ENCODE measurements around the gene NMNAT2. TPM values are rescaled to one million over a fixed set of nuclear protein-coding genes. Genes with fewer than 3 reads are reported as not detected.

NMNAT2 gene
- total RNA-seq, 1 donor from 2014 or later = 0.49 TPM

- Histone ChIP-seq H3K79me2 (ENCODE audit: low read depth) (no peaks in the 10 kb centered on the region), H3K4me1 (no peaks in the 10 kb centered on the region), H3K27ac (no peak overlapping the region), H3F3A (ENCODE audit: low read depth) (peaks cover under 1% of the 10 kb centered on the region), H3K4me2 (no peak overlapping the region), H4K20me1 (ENCODE audit: low read depth) (peaks cover 2% of the 10 kb centered on the region), H3K4me3 (no peak overlapping the region), H3K9ac (no peak overlapping the region), H2AFZ (replicated peaks) (no peak overlapping the region), H3K27me3 (peaks cover 4% of the 10 kb centered on the region), H3K36me3 (no peaks in the 10 kb centered on the region), H3K9me3 (ENCODE audit: low read depth) (no peaks in the 10 kb centered on the region)
- DNase-seq (ENCODE audit: low spot score) = no peak
- no peak for TF ChIP-seq EZH2 (IDR thresholded peaks at IDR 0.05)
- TF ChIP-seq, protein P1, sequence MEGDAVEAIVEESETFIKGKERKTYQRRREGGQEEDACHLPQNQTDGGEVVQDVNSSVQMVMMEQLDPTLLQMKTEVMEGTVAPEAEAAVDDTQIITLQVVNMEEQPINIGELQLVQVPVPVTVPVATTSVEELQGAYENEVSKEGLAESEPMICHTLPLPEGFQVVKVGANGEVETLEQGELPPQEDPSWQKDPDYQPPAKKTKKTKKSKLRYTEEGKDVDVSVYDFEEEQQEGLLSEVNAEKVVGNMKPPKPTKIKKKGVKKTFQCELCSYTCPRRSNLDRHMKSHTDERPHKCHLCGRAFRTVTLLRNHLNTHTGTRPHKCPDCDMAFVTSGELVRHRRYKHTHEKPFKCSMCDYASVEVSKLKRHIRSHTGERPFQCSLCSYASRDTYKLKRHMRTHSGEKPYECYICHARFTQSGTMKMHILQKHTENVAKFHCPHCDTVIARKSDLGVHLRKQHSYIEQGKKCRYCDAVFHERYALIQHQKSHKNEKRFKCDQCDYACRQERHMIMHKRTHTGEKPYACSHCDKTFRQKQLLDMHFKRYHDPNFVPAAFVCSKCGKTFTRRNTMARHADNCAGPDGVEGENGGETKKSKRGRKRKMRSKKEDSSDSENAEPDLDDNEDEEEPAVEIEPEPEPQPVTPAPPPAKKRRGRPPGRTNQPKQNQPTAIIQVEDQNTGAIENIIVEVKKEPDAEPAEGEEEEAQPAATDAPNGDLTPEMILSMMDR (IDR thresholded peaks at IDR 0.05) = no peak
- TF ChIP-seq EZH2phosphoT487 (IDR thresholded peaks at IDR 0.05) = no peak
- H3K4me1 Mint-ChIP-seq = peaks cover 3% of the 10 kb centered on the region
- no peak overlapping the region for H3K4me3 Mint-ChIP-seq
- H3K27ac Mint-ChIP-seq = no peak overlapping the region
- H3K36me3 Mint-ChIP-seq = no peaks in the 10 kb centered on the region
- H3K9me3 Mint-ChIP-seq = no peaks in the 10 kb centered on the region
- H3K27me3 Mint-ChIP-seq (ENCODE audit: insufficient read depth, low read depth) = peaks cover 6% of the 10 kb centered on the region
Measured at GRCh38 chr1:183411091-183411490, 7.1 kb downstream of the NMNAT2 start.

GRCh38 chr1:183407961-183408360 lies 10.2 kb downstream of the NMNAT2 start:
- H3K9ac ChIP-seq = no peak overlapping the region
- Mint-ChIP-seq H3K4me1 (peaks cover 26% of the 10 kb centered on the region), H3K27me3 (ENCODE audit: insufficient read depth, low read depth) (peaks cover 2% of the 10 kb centered on the region), H3K36me3 (no peaks in the 10 kb centered on the region), H3K4me3 (no peak overlapping the region), H3K27ac (no peak overlapping the region), H3K9me3 (no peaks in the 10 kb centered on the region)
- peaks cover 9% of the 10 kb centered on the region for H4K20me1 ChIP-seq (ENCODE audit: low read depth)
- no peaks in the 10 kb centered on the region for H3K79me2 ChIP-seq (ENCODE audit: low read depth)
- H3F3A ChIP-seq (ENCODE audit: low read depth) = peaks cover 23% of the 10 kb centered on the region
- no peaks in the 10 kb centered on the region for H3K27me3 ChIP-seq
- H3K4me2 ChIP-seq = no peak overlapping the region
- H3K9me3 ChIP-seq (ENCODE audit: low read depth) = no peaks in the 10 kb centered on the region
- no peak overlapping the region for H2AFZ ChIP-seq (replicated peaks)
- no peak overlapping the region for H3K4me3 ChIP-seq
- H3K36me3 ChIP-seq = no peaks in the 10 kb centered on the region
- TF ChIP-seq EZH2phosphoT487 (IDR thresholded peaks at IDR 0.05) (no peak), EZH2 (IDR thresholded peaks at IDR 0.05) (no peak)
- TF ChIP-seq, protein P1 (IDR thresholded peaks at IDR 0.05) = no peak
- no peak overlapping the region for H3K27ac ChIP-seq
- no peak for DNase-seq (ENCODE audit: low spot score)
- H3K4me1 ChIP-seq = peaks cover 18% of the 10 kb centered on the region

- TF ChIP-seq EZH2phosphoT487 (IDR thresholded peaks at IDR 0.05) (no peak), EZH2 (IDR thresholded peaks at IDR 0.05) (no peak)
- DNase-seq (ENCODE audit: low spot score) = no peak
- no peak overlapping the region for H2AFZ ChIP-seq (replicated peaks)
- Mint-ChIP-seq H3K36me3 (no peaks in the 10 kb centered on the region), H3K27ac (no peak overlapping the region), H3K4me1 (peaks cover 26% of the 10 kb centered on the region), H3K27me3 (ENCODE audit: insufficient read depth, low read depth) (peaks cover 2% of the 10 kb centered on the region), H3K9me3 (no peaks in the 10 kb centered on the region), H3K4me3 (no peak overlapping the region)
- H3K27ac ChIP-seq = no peak overlapping the region
- peaks cover 9% of the 10 kb centered on the region for H4K20me1 ChIP-seq (ENCODE audit: low read depth)
- H3K4me2 ChIP-seq = no peak overlapping the region
- no peak overlapping the region for H3K4me3 ChIP-seq
- H3F3A ChIP-seq (ENCODE audit: low read depth) = peaks cover 23% of the 10 kb centered on the region
- peaks cover 23% of the 10 kb centered on the region for H3K4me1 ChIP-seq
- H3K36me3 ChIP-seq = no peaks in the 10 kb centered on the region
- H3K9me3 ChIP-seq (ENCODE audit: low read depth) = no peaks in the 10 kb centered on the region
- H3K9ac ChIP-seq = no peak overlapping the region
- no peaks in the 10 kb centered on the region for H3K79me2 ChIP-seq (ENCODE audit: low read depth)
- H3K27me3 ChIP-seq = no peaks in the 10 kb centered on the region
Measured at GRCh38 chr1:183407474-183407873, 10.7 kb downstream of the NMNAT2 start.

- Histone ChIP-seq H3F3A (ENCODE audit: low read depth) (peaks cover 23% of the 10 kb centered on the region), H3K4me1 (peaks cover 24% of the 10 kb centered on the region), H3K4me2 (peak overlapping the region; percentile 34), H3K9ac (no peak overlapping the region), H2AFZ (replicated peaks) (no peak overlapping the region), H3K79me2 (ENCODE audit: low read depth) (no peaks in the 10 kb centered on the region), H3K27ac (no peak overlapping the region), H3K36me3 (no peaks in the 10 kb centered on the region), H3K27me3 (no peaks in the 10 kb centered on the region), H3K4me3 (no peak overlapping the region), H3K9me3 (ENCODE audit: low read depth) (no peaks in the 10 kb centered on the region), H4K20me1 (ENCODE audit: low read depth) (peaks cover 9% of the 10 kb centered on the region)
- DNase-seq (ENCODE audit: low spot score) = peak; percentile 28
- Mint-ChIP-seq H3K9me3 (no peaks in the 10 kb centered on the region), H3K27me3 (ENCODE audit: insufficient read depth, low read depth) (peaks cover 2% of the 10 kb centered on the region), H3K36me3 (no peaks in the 10 kb centered on the region), H3K4me1 (peaks cover 26% of the 10 kb centered on the region), H3K27ac (no peak overlapping the region), H3K4me3 (peak overlapping the region; percentile 5)
- TF ChIP-seq EZH2 (IDR thresholded peaks at IDR 0.05) = no peak
- TF ChIP-seq, protein P1 (IDR thresholded peaks at IDR 0.05) = no peak
- TF ChIP-seq EZH2phosphoT487 (IDR thresholded peaks at IDR 0.05) = no peak
Measured at GRCh38 chr1:183404476-183404875, 13.7 kb downstream of the NMNAT2 start.
